GM18870 (cell line): Measurements from ENCODE around the gene ARHGAP18.

Source experiments
- ATAC-seq: cut with Tn5 transposase; IDR thresholded peaks from one replicate; pipeline ENCODE4 v1.9.1; 2021; ENCODE audit warnings: moderate library complexity; ENCODE audit not compliant: unreplicated experiment

The ARHGAP18 gene

GRCh38 chr6:129725341-129725740, 15.4 kb upstream of the ARHGAP18 start:
- no peak for ATAC-seq

- ATAC-seq, result no peak
Measured at GRCh38 chr6:129719692-129720091, 9.7 kb upstream of the ARHGAP18 start.

GRCh38 chr6:129717277-129717676, 7.3 kb upstream of the ARHGAP18 start:
- ATAC-seq, result no peak

- ATAC-seq, result no peak
Measured at GRCh38 chr6:129713806-129714333, 3.9 kb upstream of the ARHGAP18 start.

- no peak for ATAC-seq
Measured at GRCh38 chr6:129711271-129711631, 1.3 kb upstream of the ARHGAP18 start.

- no peak for ATAC-seq
Measured at GRCh38 chr6:129710450-129711270, 683 bp upstream of the ARHGAP18 start.

- peak; percentile 7 for ATAC-seq
Measured at GRCh38 chr6:129709196-129709768, 695 bp downstream of the ARHGAP18 start.

- ATAC-seq, result no peak
Measured at GRCh38 chr6:129708496-129709195, 1.3 kb downstream of the ARHGAP18 start.

- ATAC-seq, result no peak
Measured at GRCh38 chr6:129707882-129708495, 2.0 kb downstream of the ARHGAP18 start.

GRCh38 chr6:129707028-129707427, 2.9 kb downstream of the ARHGAP18 start:
- no peak for ATAC-seq

- ATAC-seq, result no peak
Measured at GRCh38 chr6:129705212-129705611, 4.8 kb downstream of the ARHGAP18 start.

GRCh38 chr6:129704708-129705107, 5.3 kb downstream of the ARHGAP18 start:
- ATAC-seq, result no peak

GRCh38 chr6:129701721-129702455, 8.1 kb downstream of the ARHGAP18 start:
- no peak for ATAC-seq

GRCh38 chr6:129700666-129701065, 9.3 kb downstream of the ARHGAP18 start:
- ATAC-seq, result no peak

- ATAC-seq, result no peak
Measured at GRCh38 chr6:129699659-129700058, 10.3 kb downstream of the ARHGAP18 start.

- no peak for ATAC-seq
Measured at GRCh38 chr6:129698430-129698829, 11.5 kb downstream of the ARHGAP18 start.

GRCh38 chr6:129697788-129698187, 12.2 kb downstream of the ARHGAP18 start:
- no peak for ATAC-seq

- ATAC-seq, result no peak
Measured at GRCh38 chr6:129696843-129697242, 13.1 kb downstream of the ARHGAP18 start.

GRCh38 chr6:129696028-129696418, 14.0 kb downstream of the ARHGAP18 start:
- ATAC-seq, result no peak

- ATAC-seq, result peak; percentile 59
Measured at GRCh38 chr6:129695373-129696027, 14.5 kb downstream of the ARHGAP18 start.
